H9 (cell line): ENCODE measurements around the gene NUTM2G. TPM values are rescaled to one million over a fixed set of nuclear protein-coding genes. Genes with fewer than 3 reads are reported as not detected.
"Not testable (repeated sequence)": the region's sequence is repeated elsewhere in the genome, so short reads cannot be mapped to it uniquely, and the experiment has no call there.

Source experiments
- DNase-seq: peaks from one replicate; pipeline ENCODE4 v3.0.0-alpha.2; 2017
- H2AFZ ChIP-seq: one replicate; pipeline ENCODE4 v1.6.1; 2013; ENCODE audit warnings: mild to moderate bottlenecking, low read length, control low read depth, moderate library complexity
- H2AK5ac ChIP-seq: 2 replicates; pipeline ENCODE4 v1.6.1; 2013; ENCODE audit warnings: low read length, control low read depth, mixed read lengths; ENCODE audit not compliant: insufficient read length
- H2BK120ac ChIP-seq: one replicate; pipeline ENCODE4 v1.6.1; 2013; ENCODE audit warnings: low read depth, mild to moderate bottlenecking, low read length, control low read depth, inconsistent platforms; ENCODE audit not compliant: poor library complexity, severe bottlenecking
- H2BK12ac ChIP-seq: 2 replicates; pipeline ENCODE4 v1.6.1; 2013; ENCODE audit warnings: low read length, control low read depth, mixed read lengths, low read depth; ENCODE audit not compliant: insufficient read length
- H2BK15ac ChIP-seq: 2 replicates; pipeline ENCODE4 v1.6.1; 2013; ENCODE audit warnings: low read depth, low read length, control low read depth
- H2BK20ac ChIP-seq: one replicate; pipeline ENCODE4 v1.6.1; 2013; ENCODE audit warnings: low read depth, mild to moderate bottlenecking, low read length, control low read depth, inconsistent platforms; ENCODE audit not compliant: poor library complexity, severe bottlenecking
- H2BK5ac ChIP-seq: 2 replicates; pipeline ENCODE4 v1.6.1; 2013; ENCODE audit warnings: low read length, control low read depth, mixed read lengths; ENCODE audit not compliant: insufficient read length
- H3K14ac ChIP-seq: 2 replicates; pipeline ENCODE4 v1.6.1; 2013; ENCODE audit warnings: low read length, control low read depth; ENCODE audit not compliant: insufficient read depth
- H3K18ac ChIP-seq: 2 replicates; pipeline ENCODE4 v1.6.1; 2013; ENCODE audit warnings: low read depth, mild to moderate bottlenecking, mixed read lengths, low read length, control low read depth; ENCODE audit not compliant: insufficient read length
- H3K23ac ChIP-seq: 2 replicates; pipeline ENCODE4 v1.6.1; 2013; ENCODE audit warnings: low read length, control low read depth, mixed read lengths, low read depth; ENCODE audit not compliant: insufficient read length
- H3K23me2 ChIP-seq: 2 replicates; pipeline ENCODE4 v1.6.1; 2013; ENCODE audit warnings: low read depth, mild to moderate bottlenecking, mixed read lengths, low read length, control low read depth; ENCODE audit not compliant: insufficient read length, poor library complexity, severe bottlenecking
- H3K27ac ChIP-seq: 2 replicates; pipeline ENCODE4 v1.5.1; 2013; ENCODE audit warnings: low read length, control low read depth, mixed read lengths, low read depth; ENCODE audit not compliant: insufficient read length
- H3K27me3 ChIP-seq: 2 replicates; pipeline ENCODE4 v1.6.1; 2013; ENCODE audit warnings: low read length, control low read depth, inconsistent platforms; ENCODE audit not compliant: insufficient read depth
- H3K4ac ChIP-seq: 2 replicates; pipeline ENCODE4 v1.6.1; 2013; ENCODE audit warnings: low read depth, mild to moderate bottlenecking, control low read depth, inconsistent platforms, low read length, moderate library complexity
- H3K4me1 ChIP-seq: 2 replicates; pipeline ENCODE4 v1.6.1; 2013; ENCODE audit warnings: low read length, control low read depth, inconsistent platforms; ENCODE audit not compliant: insufficient read depth
- H3K4me2 ChIP-seq: 2 replicates; pipeline ENCODE4 v1.6.1; 2013; ENCODE audit warnings: low read length, control low read depth, mixed read lengths; ENCODE audit not compliant: insufficient read length, insufficient read depth
- H3K56ac ChIP-seq: 2 replicates; pipeline ENCODE4 v1.6.1; 2013; ENCODE audit warnings: low read depth, mild to moderate bottlenecking, mixed read lengths, low read length, control low read depth; ENCODE audit not compliant: insufficient read length
- H3K79me1 ChIP-seq: 2 replicates; pipeline ENCODE4 v1.6.1; 2013; ENCODE audit warnings: low read depth, mild to moderate bottlenecking, moderate library complexity, low read length, control low read depth, inconsistent platforms; ENCODE audit not compliant: insufficient read depth, poor library complexity, severe bottlenecking
- H3K79me2 ChIP-seq: 2 replicates; pipeline ENCODE4 v1.6.1; 2013; ENCODE audit warnings: low read length, control low read depth, inconsistent platforms; ENCODE audit not compliant: insufficient read depth
- H3K9ac ChIP-seq: 2 replicates; pipeline ENCODE4 v1.6.1; 2013; ENCODE audit warnings: low read length, control low read depth, mixed read lengths; ENCODE audit not compliant: insufficient read length; ENCODE audit errors: extremely low read depth
- H3K9me3 ChIP-seq: one replicate; pipeline ENCODE4 v1.6.1; 2013; ENCODE audit warnings: low read depth, low read length, inconsistent platforms; ENCODE audit not compliant: control insufficient read depth
- H3T11ph ChIP-seq: one replicate; pipeline ENCODE4 v1.6.1; 2013; ENCODE audit warnings: mild to moderate bottlenecking, low read length, control low read depth, inconsistent platforms
- H4K20me1 ChIP-seq: one replicate; pipeline ENCODE4 v1.6.1; 2013; ENCODE audit not compliant: control insufficient read depth, insufficient read length, insufficient read depth
- H4K5ac ChIP-seq: 2 replicates; pipeline ENCODE4 v1.6.1; 2013; ENCODE audit warnings: low read depth, mild to moderate bottlenecking, mixed read lengths, low read length, control low read depth; ENCODE audit not compliant: insufficient read length
- H4K8ac ChIP-seq: replicated peaks from 2 replicates; pipeline ENCODE4 v1.6.1; 2013; ENCODE audit warnings: low read length, control low read depth, mixed read lengths, low read depth; ENCODE audit not compliant: insufficient read length
- H4K91ac ChIP-seq: 2 replicates; pipeline ENCODE4 v1.6.1; 2013; ENCODE audit warnings: low read depth, mild to moderate bottlenecking, moderate library complexity, mixed read lengths, low read length, control low read depth; ENCODE audit not compliant: insufficient read length
- H3K27ac Mint-ChIP-seq, 3 experiments: 2 replicates in 2 of 3; 3 replicates in 1 of 3; pipeline ENCODE4 v1.8.0; 2020 to 2021; ENCODE audit warnings: mixed read lengths in 3 of 3, mild to moderate bottlenecking in 1 of 3, moderate library complexity in 1 of 3
- H3K27me3 Mint-ChIP-seq: 2 replicates; pipeline ENCODE4 v1.8.0; 2021; ENCODE audit warnings: low read depth, mild to moderate bottlenecking, moderate library complexity, mixed read lengths
- H3K36me3 Mint-ChIP-seq, 3 experiments: 2 replicates in 2 of 3; 3 replicates in 1 of 3; pipeline ENCODE4 v1.8.0; 2020 to 2021; ENCODE audit warnings: low read depth in 3 of 3, mixed read lengths in 3 of 3; ENCODE audit not compliant: insufficient read depth in 1 of 3
- H3K4me1 Mint-ChIP-seq, 2 experiments: 2 replicates each; pipeline ENCODE4 v1.8.0; 2020; ENCODE audit warnings: mixed read lengths in 2 of 2
- H3K4me3 Mint-ChIP-seq, 2 experiments: 2 replicates in 1 of 2; 3 replicates in 1 of 2; pipeline ENCODE4 v1.8.0; 2020 to 2021; ENCODE audit warnings: mild to moderate bottlenecking in 2 of 2, mixed read lengths in 2 of 2, moderate library complexity in 1 of 2
- H3K9me3 Mint-ChIP-seq, 2 experiments: 2 replicates in 1 of 2; 3 replicates in 1 of 2; pipeline ENCODE4 v1.8.0; 2020; ENCODE audit warnings: mild to moderate bottlenecking in 2 of 2, mixed read lengths in 2 of 2, moderate library complexity in 1 of 2
- WGBS: extraction: QIAGEN DNeasy Blood & Tissue Kit; methylation state at CpG from one replicate; pipeline ENCODE4 v1.1.7; 2013; ENCODE audit warnings: missing lambda C conversion rate, low lambda C conversion rate, mixed read lengths; ENCODE audit not compliant: insufficient read length; ENCODE audit errors: extremely low coverage; 5-methylcytosine and 5-hydroxymethylcytosine counted together
- long read RNA-seq: library from polyadenylated mRNA; unstranded; transcript quantifications from one replicate; pipeline ENCODE4 v2.0.0, GENCODE V29; 2020
- total RNA-seq: library from RNA; stranded (reverse); gene quantifications from 2 replicates; pipeline ENCODE4 v1.2.1, GENCODE V29; 2021

Gene NUTM2G, protein sequence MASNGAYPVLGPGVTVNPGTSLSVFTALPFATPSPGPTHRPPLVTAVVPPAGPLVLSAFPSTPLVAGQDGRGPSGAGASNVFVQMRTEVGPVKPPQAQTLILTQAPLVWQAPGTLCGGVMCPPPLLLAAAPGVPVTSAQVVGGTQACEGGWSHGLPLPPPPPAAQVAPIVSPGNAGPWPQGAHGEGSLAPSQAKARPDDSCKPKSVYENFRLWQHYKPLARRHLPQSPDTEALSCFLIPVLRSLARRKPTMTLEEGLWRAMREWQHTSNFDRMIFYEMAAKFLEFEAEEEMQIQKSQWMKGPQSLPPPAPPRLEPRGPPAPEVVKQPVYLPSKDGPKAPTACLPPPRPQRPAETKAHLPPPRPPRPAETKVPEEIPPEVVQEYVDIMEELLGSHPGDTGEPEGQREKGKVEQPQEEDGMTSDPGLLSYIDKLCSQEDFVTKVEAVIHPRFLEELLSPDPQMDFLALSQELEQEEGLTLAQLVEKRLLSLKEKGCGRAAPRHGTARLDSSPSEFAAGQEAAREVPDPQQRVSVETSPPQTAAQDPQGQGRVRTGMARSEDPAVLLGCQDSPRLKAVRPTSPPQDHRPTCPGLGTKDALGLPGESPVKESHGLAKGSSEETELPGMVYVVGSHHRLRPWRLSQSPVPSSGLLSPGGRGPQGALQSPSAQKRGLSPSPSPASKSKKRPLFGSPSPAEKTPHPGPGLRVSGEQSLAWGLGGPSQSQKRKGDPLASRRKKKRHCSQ
- 0.48 and 0.57 TPM in 2 replicates for total RNA-seq
- long read RNA-seq = 0 reads

DNA sequence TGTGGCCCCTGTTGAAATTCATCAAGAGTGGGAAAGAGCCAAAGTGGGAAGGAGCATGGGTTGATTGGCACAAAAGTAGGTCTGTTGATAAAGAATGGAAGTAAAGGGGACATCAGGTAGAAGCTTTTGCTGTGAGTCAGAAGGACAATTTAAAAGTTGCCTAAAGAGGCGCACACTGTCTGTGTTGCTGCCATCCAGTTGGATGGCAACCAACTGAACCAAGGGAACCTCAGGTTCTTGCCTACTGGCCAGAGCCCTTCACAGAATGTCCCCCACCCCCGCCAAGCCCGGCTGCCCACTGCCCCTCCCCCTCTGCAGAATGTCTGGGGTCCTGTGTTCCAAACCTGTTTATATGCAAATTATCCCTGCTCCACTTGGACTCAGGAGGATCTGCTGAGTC, at the start of gene NUTM2G:
Gene NUTM2G, plus strand, starts transcription at position 301 of the 400 bp plus-strand sequence. CDS start 182 bp downstream, outside the sequence.
- H3K4me1 ChIP-seq, H3K56ac ChIP-seq, H3K79me1 ChIP-seq, H4K20me1 ChIP-seq, H3K9ac ChIP-seq, H2AFZ ChIP-seq, H2AK5ac ChIP-seq, H2BK5ac ChIP-seq, H3K4ac ChIP-seq, H3K27ac ChIP-seq, H4K8ac ChIP-seq, H3K27me3 ChIP-seq, H3K18ac ChIP-seq, H3K9me3 ChIP-seq, H3K23me2 ChIP-seq, H3K27me3 Mint-ChIP-seq, H2BK15ac ChIP-seq, H3K4me2 ChIP-seq, H2BK12ac ChIP-seq, H3K23ac ChIP-seq, H3K27ac Mint-ChIP-seq, H3K14ac ChIP-seq, H4K5ac ChIP-seq, DNase-seq, H2BK120ac ChIP-seq, H3T11ph ChIP-seq, H3K9me3 Mint-ChIP-seq, H2BK20ac ChIP-seq, H3K79me2 ChIP-seq, H4K91ac ChIP-seq, H3K36me3 Mint-ChIP-seq: not testable (repeated sequence)
- Mint-ChIP-seq H3K4me3 (peak within 1 kb of the TSS in 1 of 2 experiments; percentile 51; a peak in 2 of 5 replicates), H3K4me1 (peaks cover 10 to 15% of the 10 kb centered on the region in 2 experiments)
- WGBS = no CpG with 5 or more reads among the region's 3 CpGs
